Hepatocyte (in vitro differentiated cells): ENCODE data around the gene IRF4.

Experiments
- CTCF ChIP-seq: fragments of 200-600 bp; sonication (generic); IDR thresholded peaks from 2 replicates; pipeline ENCODE4 v1.5.1; 2016; ENCODE audit warnings: antibody characterized with exemption, mild to moderate bottlenecking; ENCODE audit not compliant: poor library complexity
- EZH2phosphoT487 ChIP-seq: fragments of 200-600 bp; sonication (generic); IDR thresholded peaks from one replicate; pipeline ENCODE4 v1.6.1; 2018; ENCODE audit warnings: antibody characterized with exemption, mild to moderate bottlenecking, low read depth, moderate library complexity; ENCODE audit not compliant: unreplicated experiment, severe bottlenecking

- TF ChIP-seq CTCF (no peak), EZH2phosphoT487 (no peak)
These were observed 5.9 kb upstream of the IRF4 start for GRCh38 chr6:385614-386013.
